ENCODE data around the gene TRA2A. TPM values are rescaled to one million over a fixed set of nuclear protein-coding genes. Genes with fewer than 3 reads are reported as not detected.

Gene TRA2A
- total and polyA plus RNA-seq, 9 of the 15 experiments (the other 6 are each of a cell fraction or from before 2014, with no cell fraction given) = 22.7 to 210 (median 73.9) TPM

DNA sequence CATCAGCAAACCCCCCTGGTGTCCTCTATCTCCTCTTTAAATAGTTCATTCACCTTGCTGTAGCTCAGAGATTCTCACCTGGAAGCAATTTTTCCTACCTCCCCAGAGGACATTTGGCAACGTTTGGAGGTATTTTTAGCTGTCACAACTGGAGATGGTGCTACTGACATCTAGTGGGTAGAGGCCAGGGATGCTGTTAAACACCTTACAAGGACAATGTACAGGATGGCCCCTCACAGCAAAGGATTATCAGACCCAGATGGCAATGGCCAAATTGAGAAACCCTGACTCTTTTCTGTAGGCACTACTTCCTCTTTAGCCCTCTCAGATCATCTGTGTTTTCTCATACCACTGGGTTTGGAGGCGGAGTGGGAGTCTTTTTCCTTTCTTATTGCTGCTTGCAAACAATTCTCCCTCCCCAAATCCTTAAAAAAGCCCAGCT lies 13.2 kb upstream of the TRA2A start (continued):
- TF ChIP-seq SIN3B (IDR thresholded peaks at IDR 0.05; ENCODE audit: low read depth) (no peak), TAF9B (IDR thresholded peaks at IDR 0.05; ENCODE audit: partially characterized antibody) (no peak), CEBPB (tag; IDR thresholded peaks at IDR 0.05) (peak; percentile 61), ZBTB17 (CRISPR knock-in tag; IDR thresholded peaks at IDR 0.05) (no peak), SMARCA5 (IDR thresholded peaks at IDR 0.05) (no peak), ZNF263 (CRISPR knock-in tag; IDR thresholded peaks at IDR 0.05; ENCODE audit: borderline replicate concordance) (no peak), ZNF589 (CRISPR knock-in tag; IDR thresholded peaks at IDR 0.05; ENCODE audit: low read depth) (no peak), BRF1 (IDR thresholded peaks at IDR 0.05; ENCODE audit: borderline replicate concordance, extremely low read depth, insufficient read length) (no peak), SMAD4 (CRISPR knock-in tag; conservative IDR thresholded peaks at IDR 0.05) (no peak)
- TF ChIP-seq, protein P1, sequence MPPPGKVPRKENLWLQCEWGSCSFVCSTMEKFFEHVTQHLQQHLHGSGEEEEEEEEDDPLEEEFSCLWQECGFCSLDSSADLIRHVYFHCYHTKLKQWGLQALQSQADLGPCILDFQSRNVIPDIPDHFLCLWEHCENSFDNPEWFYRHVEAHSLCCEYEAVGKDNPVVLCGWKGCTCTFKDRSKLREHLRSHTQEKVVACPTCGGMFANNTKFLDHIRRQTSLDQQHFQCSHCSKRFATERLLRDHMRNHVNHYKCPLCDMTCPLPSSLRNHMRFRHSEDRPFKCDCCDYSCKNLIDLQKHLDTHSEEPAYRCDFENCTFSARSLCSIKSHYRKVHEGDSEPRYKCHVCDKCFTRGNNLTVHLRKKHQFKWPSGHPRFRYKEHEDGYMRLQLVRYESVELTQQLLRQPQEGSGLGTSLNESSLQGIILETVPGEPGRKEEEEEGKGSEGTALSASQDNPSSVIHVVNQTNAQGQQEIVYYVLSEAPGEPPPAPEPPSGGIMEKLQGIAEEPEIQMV (tag; conservative IDR thresholded peaks at IDR 0.05; ENCODE audit: low read depth) = no peak
- TF ChIP-seq, protein P2, sequence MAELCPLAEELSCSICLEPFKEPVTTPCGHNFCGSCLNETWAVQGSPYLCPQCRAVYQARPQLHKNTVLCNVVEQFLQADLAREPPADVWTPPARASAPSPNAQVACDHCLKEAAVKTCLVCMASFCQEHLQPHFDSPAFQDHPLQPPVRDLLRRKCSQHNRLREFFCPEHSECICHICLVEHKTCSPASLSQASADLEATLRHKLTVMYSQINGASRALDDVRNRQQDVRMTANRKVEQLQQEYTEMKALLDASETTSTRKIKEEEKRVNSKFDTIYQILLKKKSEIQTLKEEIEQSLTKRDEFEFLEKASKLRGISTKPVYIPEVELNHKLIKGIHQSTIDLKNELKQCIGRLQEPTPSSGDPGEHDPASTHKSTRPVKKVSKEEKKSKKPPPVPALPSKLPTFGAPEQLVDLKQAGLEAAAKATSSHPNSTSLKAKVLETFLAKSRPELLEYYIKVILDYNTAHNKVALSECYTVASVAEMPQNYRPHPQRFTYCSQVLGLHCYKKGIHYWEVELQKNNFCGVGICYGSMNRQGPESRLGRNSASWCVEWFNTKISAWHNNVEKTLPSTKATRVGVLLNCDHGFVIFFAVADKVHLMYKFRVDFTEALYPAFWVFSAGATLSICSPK (IDR thresholded peaks at IDR 0.05; ENCODE audit: borderline replicate concordance) = no peak
- TF ChIP-seq, protein P3, sequence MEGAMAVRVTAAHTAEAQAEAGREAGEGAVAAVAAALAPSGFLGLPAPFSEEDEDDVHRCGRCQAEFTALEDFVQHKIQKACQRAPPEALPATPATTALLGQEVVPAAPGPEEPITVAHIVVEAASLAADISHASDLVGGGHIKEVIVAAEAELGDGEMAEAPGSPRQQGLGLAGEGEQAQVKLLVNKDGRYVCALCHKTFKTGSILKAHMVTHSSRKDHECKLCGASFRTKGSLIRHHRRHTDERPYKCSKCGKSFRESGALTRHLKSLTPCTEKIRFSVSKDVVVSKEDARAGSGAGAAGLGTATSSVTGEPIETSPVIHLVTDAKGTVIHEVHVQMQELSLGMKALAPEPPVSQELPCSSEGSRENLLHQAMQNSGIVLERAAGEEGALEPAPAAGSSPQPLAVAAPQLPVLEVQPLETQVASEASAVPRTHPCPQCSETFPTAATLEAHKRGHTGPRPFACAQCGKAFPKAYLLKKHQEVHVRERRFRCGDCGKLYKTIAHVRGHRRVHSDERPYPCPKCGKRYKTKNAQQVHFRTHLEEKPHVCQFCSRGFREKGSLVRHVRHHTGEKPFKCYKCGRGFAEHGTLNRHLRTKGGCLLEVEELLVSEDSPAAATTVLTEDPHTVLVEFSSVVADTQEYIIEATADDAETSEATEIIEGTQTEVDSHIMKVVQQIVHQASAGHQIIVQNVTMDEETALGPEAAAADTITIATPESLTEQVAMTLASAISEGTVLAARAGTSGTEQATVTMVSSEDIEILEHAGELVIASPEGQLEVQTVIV (CRISPR knock-in tag; IDR thresholded peaks at IDR 0.05; ENCODE audit: borderline replicate concordance) = no peak
- TF ChIP-seq, protein P4, sequence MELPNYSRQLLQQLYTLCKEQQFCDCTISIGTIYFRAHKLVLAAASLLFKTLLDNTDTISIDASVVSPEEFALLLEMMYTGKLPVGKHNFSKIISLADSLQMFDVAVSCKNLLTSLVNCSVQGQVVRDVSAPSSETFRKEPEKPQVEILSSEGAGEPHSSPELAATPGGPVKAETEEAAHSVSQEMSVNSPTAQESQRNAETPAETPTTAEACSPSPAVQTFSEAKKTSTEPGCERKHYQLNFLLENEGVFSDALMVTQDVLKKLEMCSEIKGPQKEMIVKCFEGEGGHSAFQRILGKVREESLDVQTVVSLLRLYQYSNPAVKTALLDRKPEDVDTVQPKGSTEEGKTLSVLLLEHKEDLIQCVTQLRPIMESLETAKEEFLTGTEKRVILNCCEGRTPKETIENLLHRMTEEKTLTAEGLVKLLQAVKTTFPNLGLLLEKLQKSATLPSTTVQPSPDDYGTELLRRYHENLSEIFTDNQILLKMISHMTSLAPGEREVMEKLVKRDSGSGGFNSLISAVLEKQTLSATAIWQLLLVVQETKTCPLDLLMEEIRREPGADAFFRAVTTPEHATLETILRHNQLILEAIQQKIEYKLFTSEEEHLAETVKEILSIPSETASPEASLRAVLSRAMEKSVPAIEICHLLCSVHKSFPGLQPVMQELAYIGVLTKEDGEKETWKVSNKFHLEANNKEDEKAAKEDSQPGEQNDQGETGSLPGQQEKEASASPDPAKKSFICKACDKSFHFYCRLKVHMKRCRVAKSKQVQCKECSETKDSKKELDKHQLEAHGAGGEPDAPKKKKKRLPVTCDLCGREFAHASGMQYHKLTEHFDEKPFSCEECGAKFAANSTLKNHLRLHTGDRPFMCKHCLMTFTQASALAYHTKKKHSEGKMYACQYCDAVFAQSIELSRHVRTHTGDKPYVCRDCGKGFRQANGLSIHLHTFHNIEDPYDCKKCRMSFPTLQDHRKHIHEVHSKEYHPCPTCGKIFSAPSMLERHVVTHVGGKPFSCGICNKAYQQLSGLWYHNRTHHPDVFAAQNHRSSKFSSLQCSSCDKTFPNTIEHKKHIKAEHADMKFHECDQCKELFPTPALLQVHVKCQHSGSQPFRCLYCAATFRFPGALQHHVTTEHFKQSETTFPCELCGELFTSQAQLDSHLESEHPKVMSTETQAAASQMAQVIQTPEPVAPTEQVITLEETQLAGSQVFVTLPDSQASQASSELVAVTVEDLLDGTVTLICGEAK (IDR thresholded peaks at IDR 0.05) = no peak
- TF ChIP-seq, protein P4 (CRISPR knock-in tag; IDR thresholded peaks at IDR 0.05) = no peak

Data from K562 (cell line).